Ishikawa (cell line): ENCODE measurements around the gene GRIP2.

Experiments used
- CEBPB ChIP-seq: IDR thresholded peaks from 2 replicates; pipeline ENCODE4 v1.6.1; 2012
- CREB1 ChIP-seq: IDR thresholded peaks from 2 replicates; pipeline ENCODE4 v1.6.1; 2012; ENCODE audit warnings: low read depth
- EGR1 ChIP-seq: IDR thresholded peaks from 2 replicates; pipeline ENCODE4 v1.6.1; 2012
- EP300 ChIP-seq: IDR thresholded peaks from 2 replicates; pipeline ENCODE4 v1.6.1; 2012; ENCODE audit warnings: borderline replicate concordance
- FOXM1 ChIP-seq: IDR thresholded peaks from 2 replicates; pipeline ENCODE4 v1.6.1; 2012; ENCODE audit warnings: low read depth, borderline replicate concordance
- MAX ChIP-seq: IDR thresholded peaks from 2 replicates; pipeline ENCODE4 v1.6.1; 2012
- NFIC ChIP-seq: IDR thresholded peaks from 2 replicates; pipeline ENCODE4 v1.6.1; 2012
- RAD21 ChIP-seq: IDR thresholded peaks from 2 replicates; pipeline ENCODE4 v1.6.1; 2012; ENCODE audit warnings: low read depth
- REST ChIP-seq: IDR thresholded peaks from 2 replicates; pipeline ENCODE4 v1.6.1; 2012; ENCODE audit warnings: low read depth, mild to moderate bottlenecking
- TAF1 ChIP-seq: IDR thresholded peaks from 2 replicates; pipeline ENCODE4 v1.6.1; 2012; ENCODE audit warnings: low read depth, mild to moderate bottlenecking
- TCF12 ChIP-seq: IDR thresholded peaks from 2 replicates; pipeline ENCODE4 v1.6.1; 2012; ENCODE audit warnings: low read depth
- TEAD4 ChIP-seq: IDR thresholded peaks from 2 replicates; pipeline ENCODE4 v1.6.1; 2012
- USF1 ChIP-seq: IDR thresholded peaks from 2 replicates; pipeline ENCODE4 v1.6.1; 2012
- YY1 ChIP-seq: IDR thresholded peaks from 2 replicates; pipeline ENCODE4 v1.6.1; 2012; ENCODE audit warnings: low read depth
- ZBTB7A ChIP-seq: IDR thresholded peaks from 2 replicates; pipeline ENCODE4 v1.6.1; 2012; ENCODE audit warnings: low read depth

The GRIP2 gene

GRCh38 chr3:14494973-14495300 lies 45.2 kb downstream of the GRIP2 start:
- no peak for TF ChIP-seq REST
- TF ChIP-seq TEAD4, result no peak
- no peak for TF ChIP-seq EGR1
- TF ChIP-seq MAX, result no peak
- no peak for TF ChIP-seq ZBTB7A
- TF ChIP-seq EP300, result no peak
- no peak for TF ChIP-seq USF1
- no peak for TF ChIP-seq YY1
- no peak for TF ChIP-seq FOXM1

GRCh38 chr3:14494279-14494972 lies 45.7 kb downstream of the GRIP2 start:
- TF ChIP-seq REST, result no peak
- no peak for TF ChIP-seq ZBTB7A
- TF ChIP-seq TAF1, result no peak
- no peak for TF ChIP-seq TEAD4
- TF ChIP-seq YY1, result no peak
- no peak for TF ChIP-seq MAX
- no peak for TF ChIP-seq CREB1
- no peak for TF ChIP-seq NFIC
- no peak for TF ChIP-seq FOXM1
- no peak for TF ChIP-seq EP300
- no peak for TF ChIP-seq TCF12
- no peak for TF ChIP-seq CEBPB
- no peak for TF ChIP-seq RAD21
- TF ChIP-seq USF1, result no peak
- TF ChIP-seq EGR1, result no peak

- TF ChIP-seq RAD21 (no peak), NFIC (no peak), REST (no peak), TEAD4 (no peak), ZBTB7A (no peak), TCF12 (no peak), EGR1 (no peak), FOXM1 (no peak)
Measured at GRCh38 chr3:14492948-14493881, 46.9 kb downstream of the GRIP2 start.

- TF ChIP-seq CEBPB (no peak), USF1 (no peak), MAX (no peak), TCF12 (no peak), RAD21 (no peak), TEAD4 (no peak)
Measured at GRCh38 chr3:14491396-14492190, 48.5 kb downstream of the GRIP2 start.
